Measurements from ENCODE around the gene DOP1B. TPM values are rescaled to one million over a fixed set of nuclear protein-coding genes. Genes with fewer than 3 reads are reported as not detected.
"Not testable (repeated sequence)": the region's sequence is repeated elsewhere in the genome, so short reads cannot be mapped to it uniquely, and the experiment has no call there.

Gene DOP1B, protein sequence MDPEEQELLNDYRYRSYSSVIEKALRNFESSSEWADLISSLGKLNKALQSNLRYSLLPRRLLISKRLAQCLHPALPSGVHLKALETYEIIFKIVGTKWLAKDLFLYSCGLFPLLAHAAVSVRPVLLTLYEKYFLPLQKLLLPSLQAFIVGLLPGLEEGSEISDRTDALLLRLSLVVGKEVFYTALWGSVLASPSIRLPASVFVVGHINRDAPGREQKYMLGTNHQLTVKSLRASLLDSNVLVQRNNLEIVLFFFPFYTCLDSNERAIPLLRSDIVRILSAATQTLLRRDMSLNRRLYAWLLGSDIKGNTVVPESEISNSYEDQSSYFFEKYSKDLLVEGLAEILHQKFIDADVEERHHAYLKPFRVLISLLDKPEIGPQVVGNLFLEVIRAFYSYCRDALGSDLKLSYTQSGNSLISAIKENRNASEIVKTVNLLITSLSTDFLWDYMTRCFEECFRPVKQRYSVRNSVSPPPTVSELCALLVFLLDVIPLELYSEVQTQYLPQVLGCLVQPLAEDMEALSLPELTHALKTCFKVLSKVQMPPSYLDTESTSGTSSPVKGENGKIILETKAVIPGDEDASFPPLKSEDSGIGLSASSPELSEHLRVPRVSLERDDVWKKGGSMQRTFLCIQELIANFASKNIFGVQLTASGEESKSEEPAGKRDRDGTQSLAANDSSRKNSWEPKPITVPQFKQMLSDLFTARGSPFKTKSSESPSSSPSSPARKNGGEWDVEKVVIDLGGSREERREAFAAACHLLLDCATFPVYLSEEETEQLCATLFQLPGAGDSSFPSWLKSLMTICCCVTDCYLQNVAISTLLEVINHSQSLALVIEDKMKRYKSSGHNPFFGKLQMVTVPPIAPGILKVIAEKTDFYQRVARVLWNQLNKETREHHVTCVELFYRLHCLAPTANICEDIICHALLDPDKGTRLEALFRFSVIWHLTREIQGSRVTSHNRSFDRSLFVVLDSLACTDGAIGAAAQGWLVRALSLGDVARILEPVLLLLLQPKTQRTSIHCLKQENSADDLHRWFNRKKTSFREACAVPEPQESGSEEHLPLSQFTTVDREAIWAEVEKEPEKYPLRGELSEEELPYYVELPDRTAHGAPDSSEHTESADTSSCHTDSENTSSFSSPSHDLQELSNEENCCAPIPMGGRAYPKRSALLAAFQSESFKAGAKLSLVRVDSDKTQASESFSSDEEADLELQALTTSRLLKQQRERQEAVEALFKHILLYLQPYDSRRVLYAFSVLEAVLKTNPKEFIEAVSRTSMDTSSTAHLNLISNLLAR (N-terminal part only)
- 26.1 TPM for total RNA-seq

DNA sequence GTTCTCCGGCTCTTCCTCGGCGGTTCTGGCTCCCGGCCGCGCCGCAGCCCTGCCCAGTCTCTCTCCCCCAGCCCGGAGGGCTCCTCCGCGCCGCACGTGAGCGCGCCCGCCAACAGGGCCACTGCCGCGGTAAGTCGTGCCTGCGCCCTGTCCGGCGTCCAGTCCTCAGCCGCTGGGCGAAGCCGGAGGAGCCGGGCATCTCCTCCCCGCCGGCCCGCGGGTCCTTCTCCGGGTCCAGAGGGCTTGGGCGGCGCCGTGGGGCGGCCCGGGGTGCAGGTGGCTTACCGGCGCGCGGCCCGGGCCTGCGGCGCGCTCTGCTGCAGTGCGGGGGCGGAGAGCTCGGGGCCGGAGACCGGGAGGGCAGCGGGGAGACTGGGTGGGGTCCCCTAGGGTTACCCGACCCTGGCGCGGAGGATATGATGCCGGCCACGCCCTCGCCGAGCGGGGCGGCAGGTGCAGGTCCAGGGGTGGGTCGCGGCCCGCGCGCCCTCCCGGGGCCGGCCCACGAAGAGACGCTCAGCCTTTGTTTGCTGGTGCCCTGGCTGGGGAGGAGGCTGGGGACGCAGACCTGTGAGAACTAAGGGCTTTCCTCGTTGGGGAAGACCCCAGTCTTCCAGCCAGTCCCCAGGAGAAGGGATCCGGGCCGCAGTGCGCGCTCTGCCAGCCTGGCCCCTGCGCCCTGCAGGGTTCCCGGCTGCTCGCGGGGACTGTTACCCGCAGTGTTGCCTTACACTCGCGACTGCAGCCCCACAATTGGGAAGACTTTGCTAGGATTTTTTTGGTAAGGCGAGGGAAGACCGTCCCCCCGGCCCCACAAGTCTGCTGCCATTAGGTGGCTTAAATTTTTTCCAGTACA is at the start of gene DOP1B:
DOP1B (plus strand) TSS at position 10 of the 856 bp plus-strand sequence. CDS start 7,910 bp downstream, outside the sequence.
- DNase-seq = peak; percentile 31

DNA sequence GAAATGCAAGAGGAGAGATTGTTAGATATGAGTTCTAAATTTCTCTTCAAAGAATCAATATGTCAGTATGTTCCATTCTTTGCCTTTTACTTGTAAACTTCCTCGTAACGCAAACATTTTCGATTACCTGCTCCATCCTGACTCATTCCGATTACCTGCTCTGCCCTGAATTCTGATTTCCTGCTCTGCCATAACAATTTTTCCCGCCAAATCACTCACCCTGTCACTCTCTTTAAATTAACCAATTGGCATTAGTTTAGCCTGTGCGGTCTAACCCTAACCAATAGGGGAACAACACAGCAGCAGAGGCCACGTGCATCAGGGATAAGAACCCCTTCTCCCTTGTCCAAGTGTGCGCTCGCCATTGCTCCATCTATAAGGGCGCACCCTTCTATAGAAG is 46.8 kb upstream of the DOP1B start:
- no peak for DNase-seq

GRCh38 chr21:36111238-36111637 is 45.4 kb upstream of the DOP1B start:
- no peak for DNase-seq

DNA sequence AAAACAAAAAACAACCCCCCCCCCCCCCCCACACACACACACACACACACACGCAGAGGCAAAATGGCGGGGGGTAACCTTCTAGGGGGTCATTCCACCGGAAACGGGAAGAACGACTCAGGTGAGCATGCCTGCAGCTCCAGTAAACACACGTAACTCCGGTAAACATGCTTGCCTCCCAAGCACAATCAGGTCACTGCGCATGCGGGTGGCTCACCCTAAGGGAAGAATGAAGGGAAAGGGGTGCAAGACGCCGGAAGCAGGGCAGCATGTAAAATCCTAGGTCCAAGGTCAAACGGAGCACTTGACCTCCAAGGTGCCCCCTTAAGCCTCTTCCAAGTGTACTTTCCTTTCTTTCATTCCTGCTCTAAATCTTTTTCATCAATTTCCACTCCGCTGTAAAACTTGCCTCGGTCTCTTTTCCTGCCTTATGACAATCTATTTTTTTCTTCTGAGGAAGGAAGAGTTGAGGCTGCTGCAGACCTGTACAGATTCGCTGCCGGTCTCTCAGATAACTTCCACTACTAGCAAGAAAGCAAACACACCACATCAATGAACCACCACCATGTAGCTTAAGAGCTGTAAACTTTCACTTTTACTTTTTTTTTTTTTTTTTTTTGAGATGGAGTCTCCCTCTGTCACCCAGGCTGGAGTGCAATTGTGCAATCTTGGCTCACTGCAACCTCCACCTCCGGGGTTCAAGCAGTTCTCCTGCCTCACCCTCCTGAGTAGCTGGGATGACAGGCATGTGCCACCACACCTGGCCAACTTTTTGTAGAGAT is 42.8 kb upstream of the DOP1B start:
- no peak for DNase-seq

DNA sequence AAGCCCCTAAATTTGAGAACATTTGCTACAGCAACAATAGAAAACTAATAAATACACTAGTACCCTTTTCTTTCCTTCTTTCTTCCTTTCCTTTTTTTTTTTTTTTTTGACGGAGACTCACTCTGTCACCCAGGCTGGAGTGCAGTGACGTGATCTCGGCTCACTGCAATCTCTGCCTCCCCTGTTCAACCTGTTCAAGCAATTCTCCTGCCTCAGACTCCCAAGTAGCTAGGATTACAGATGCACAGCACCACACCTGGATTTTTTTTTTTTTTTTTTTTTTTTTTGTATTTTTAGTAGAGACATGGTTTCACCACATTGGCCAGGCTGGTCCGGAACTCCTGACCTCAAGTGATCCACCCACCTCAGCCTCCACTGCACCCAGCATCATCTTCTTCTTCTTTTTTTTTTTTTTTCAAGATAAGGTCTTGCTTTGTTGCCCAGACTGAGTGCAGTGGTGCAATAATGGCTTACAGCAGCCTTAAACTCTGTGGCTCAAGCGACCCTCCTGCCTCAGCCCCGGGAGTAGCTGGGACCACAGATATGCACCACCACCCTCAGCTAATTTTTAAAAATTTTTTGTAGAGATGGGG is 41.4 kb upstream of the DOP1B start:
- no peak for DNase-seq

DNA sequence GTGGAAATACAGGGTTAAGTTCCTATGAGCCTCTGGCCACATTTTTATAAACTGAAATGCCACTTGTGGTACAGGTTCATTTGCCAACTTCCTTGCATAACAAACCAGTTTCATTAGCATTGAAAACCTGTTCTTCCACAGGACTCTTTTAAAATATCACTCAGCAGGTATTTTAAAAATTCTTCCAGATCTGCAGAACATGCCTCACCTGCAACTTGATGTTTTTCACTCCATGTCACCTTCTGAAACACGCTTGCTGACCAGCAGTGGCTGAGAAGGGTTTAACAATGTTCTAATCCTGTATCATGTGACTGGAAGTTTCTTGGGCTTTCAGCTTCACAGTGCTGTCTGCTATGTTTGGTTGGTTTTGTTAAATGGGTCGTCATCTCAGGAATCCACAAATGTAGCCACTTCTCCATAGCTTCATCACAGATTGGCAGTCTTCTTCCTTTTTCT is 39.3 kb upstream of the DOP1B start:
- DNase-seq = no peak

DNA sequence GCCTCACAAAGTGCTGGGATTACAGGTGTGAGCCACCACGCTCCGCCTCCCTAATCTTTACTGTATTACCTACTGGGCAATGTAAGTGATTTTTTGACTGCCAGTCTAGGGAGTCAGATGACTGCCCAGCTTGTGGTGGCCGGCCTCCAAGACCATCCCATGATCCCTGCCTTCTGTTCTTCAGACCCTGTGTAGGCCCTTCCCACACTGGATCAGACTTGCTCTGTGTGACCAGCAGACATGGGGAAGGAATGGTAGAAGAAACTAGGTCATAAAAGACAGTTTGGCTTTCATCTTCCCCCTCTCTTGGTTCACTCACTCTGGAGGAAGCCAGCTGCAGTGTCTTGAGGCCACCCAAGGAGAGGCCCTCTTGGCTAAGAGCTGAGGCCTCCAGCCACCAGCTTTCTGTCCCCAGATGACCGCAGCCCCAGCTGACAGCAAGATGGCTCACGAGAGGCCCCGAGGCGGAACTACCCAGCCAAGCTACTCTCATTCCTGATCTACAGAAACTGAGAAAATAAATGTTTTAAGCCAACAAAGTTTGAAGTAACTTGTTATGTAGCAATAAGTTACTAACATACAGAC is 36.2 kb upstream of the DOP1B start:
- DNase-seq = no peak

DNA sequence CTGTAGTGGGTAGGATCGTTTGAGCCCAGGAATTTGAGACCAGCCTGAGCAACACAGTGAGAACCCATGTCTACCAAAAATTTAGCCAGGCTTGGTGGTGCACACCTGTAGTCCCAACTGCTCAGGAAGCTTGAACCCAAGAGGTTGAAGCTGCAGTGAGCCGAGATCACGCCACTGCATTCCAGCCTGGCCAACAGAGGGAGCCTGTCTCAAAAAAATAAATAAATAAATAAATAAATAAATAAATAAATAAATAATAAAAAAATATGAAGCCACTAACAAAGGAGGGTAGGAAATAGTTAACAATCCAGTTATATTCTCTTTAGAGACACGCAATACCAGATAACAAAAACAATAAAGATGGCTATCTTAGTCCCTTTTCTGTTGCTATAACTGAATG is 33.6 kb upstream of the DOP1B start:
- DNase-seq = no peak

GRCh38 chr21:36124395-36124794 is 32.2 kb upstream of the DOP1B start:
- DNase-seq = no peak

- peak; percentile 65 for DNase-seq
Measured at GRCh38 chr21:36125512-36126207, 31.0 kb upstream of the DOP1B start.

DNA sequence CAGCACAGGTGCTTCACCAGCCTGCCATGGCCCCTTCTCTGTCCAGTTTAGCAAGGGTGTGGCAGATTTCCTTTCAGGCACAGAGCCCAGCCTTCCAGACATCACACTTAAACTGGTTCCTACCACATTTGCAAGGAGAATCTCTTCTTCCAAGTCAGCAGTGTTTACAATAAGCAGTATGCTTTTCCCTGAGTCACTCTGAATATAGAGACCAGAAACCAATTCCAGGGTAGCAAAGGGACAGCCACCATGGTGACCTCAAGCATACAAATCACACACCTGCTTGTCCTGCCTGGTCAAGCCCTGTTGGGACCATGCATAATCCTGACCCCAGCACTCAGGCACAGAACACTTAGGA is 30.4 kb upstream of the DOP1B start:
- DNase-seq = no peak

- DNase-seq = no peak
Measured at GRCh38 chr21:36126621-36127110, 30.0 kb upstream of the DOP1B start.

DNA sequence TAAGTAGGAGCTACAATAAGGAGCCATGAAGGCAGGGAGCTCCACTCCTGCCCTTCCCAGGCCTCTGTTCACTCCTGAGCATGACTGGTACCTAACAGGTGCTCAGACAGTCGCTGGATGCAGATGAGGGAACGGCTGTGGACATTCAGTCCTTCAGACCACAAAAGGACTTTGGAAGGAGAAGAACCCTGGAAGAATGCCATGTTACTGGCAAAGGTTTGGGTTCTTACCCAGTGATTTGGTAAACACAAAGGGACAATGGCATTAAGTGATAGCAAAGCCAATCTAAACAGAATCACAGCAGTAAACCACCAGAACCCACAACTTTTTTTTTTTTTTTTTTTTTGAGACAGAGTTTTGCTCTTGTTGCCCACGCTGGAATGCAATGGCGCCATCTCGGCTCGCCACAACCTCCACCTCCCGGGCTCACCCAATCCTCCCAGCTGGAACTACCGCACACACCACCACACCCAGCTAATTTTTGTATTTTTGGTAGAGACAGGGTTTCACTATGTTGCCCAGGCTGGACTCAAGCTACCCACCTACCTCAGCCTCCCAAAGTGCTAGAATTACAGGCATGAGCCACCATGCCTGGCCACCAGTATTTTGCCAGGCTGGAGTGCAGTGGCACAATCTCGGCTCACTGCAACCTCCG is 29.2 kb upstream of the DOP1B start:
- no peak for DNase-seq

- no peak for DNase-seq
Measured at GRCh38 chr21:36127977-36128376, 28.6 kb upstream of the DOP1B start.

- no peak for DNase-seq
Measured at GRCh38 chr21:36129219-36129618, 27.4 kb upstream of the DOP1B start.

DNA sequence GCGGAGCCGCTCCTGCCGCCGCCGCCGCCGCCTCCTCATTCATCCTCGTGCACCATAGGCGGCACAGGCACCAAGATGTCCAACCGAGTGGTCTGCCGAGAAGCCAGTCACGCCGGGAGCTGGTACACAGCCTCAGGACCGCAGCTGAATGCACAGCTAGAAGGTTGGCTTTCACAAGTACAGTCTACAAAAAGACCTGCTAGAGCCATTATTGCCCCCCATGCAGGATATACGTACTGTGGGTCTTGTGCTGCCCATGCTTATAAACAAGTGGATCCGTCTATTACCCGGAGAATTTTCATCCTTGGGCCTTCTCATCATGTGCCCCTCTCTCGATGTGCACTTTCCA is 26.2 kb upstream of the DOP1B start:
- DNase-seq = not testable (repeated sequence)

- DNase-seq = not testable (repeated sequence)
Measured at GRCh38 chr21:36130839-36131238, 25.8 kb upstream of the DOP1B start.

DNA sequence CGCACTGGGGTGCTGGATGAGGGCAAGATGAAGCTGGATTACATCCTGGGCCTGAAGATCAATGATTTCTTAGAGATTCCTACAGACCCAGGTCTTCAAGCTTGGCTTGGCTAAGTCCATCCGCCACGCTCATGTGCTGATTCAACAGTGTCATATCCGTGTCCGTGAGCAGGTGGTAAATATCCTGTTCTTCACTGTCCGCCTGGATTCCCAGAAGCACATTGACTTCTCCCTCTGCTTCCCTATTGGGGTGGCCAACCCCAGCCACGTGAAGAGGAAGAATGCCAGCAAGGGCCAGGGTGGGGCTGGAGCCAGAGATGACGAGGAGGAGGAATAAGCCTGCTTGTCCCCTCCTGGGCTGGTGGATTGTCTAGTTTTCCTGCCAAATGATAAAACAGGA is 23.9 kb upstream of the DOP1B start:
- DNase-seq = no peak
